Medulla oblongata (tissue), 1 donor: ENCODE measurements around the gene MYCBPAP.
A peak's percentile ranks its signal among the peaks of the same experiment; 100 is the strongest.
"Not testable (repeated sequence)": the region's sequence is repeated elsewhere in the genome, so short reads cannot be mapped to it uniquely, and the experiment has no call there.

ENCODE experiments used
- DNase-seq: peaks from one replicate; pipeline ENCODE4 v3.0.0-alpha.2; 2015; ENCODE audit errors: extremely low spot score

The MYCBPAP gene

DNA sequence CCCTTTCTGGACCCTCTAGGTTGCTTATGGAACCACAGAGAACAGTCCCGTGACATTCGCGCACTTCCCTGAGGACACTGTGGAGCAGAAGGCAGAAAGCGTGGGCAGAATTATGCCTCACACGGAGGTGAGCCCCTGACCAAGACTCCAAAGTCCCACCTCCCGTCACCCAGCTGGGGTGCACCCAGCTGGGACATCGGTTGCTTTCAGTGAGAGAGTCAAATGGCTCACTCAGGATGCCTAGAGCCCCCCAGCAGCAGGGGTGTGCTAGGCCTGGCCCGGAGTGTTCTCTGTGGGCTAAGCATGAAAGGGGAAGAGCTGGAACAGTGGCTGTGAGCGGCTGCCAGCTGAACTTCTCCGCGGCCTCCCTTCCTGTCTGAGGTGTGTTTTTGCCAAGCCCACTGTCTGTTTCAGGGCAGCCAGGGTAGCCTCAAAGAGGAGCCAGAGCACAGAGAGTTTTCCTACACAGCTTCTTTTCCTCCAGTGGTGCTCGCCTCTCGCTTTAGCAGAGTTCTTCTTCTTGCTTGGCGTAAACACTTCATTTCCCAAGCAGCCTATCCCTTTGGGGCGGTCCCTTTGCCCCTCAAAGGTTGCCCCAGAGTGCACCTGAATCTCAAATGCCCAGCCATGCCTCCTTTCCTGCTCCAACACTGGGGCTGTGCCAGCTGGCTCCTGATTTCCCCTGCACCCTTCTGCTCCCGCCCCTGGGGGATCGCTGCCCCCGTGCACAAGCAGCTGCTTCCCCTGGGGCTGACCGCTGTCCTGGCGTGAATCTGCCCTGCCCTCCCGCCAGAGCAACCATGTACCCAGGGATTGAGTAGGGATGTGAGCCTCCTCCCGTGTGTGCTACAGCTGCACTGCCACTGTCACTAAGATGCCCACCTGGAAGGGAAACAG is 37.0 kb upstream of the MYCBPAP start:
- DNase-seq: no peak

DNA sequence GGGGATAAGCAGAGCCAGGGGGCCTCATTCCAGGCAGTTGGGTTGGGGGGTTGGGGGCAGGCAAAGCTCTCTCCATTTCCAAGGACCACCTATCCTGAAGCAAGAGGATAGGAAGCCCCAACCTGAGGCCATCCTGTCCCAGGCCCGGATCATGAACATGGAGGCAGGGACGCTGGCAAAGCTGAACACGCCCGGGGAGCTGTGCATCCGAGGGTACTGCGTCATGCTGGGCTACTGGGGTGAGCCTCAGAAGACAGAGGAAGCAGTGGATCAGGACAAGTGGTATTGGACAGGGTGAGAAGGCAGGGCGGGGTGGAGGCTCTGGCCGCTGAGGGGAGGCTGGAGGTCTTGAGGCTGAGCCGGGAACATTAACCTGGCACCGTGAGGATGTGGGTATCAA is 36.0 kb upstream of the MYCBPAP start:
- DNase-seq: no peak

DNA sequence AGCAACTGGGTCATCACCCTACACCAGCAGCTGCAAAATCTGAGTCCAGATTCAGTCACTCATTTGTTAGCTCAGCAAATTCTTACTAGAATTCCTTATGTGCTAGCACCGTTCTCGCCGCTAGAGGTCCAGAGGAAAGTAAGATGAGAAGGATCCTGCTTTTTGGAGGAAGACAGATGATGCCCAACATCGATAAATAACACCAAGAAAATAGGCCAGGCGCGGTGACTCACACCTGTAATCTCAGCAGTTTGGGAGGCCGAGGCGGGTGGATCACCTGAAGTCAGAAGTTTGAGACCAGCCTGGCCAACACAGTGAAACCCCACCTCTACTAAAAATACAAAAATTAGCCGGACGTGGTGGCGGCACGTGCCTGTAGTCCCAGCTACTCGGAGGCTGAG is 35.5 kb upstream of the MYCBPAP start:
- not testable (repeated sequence) for DNase-seq

DNA sequence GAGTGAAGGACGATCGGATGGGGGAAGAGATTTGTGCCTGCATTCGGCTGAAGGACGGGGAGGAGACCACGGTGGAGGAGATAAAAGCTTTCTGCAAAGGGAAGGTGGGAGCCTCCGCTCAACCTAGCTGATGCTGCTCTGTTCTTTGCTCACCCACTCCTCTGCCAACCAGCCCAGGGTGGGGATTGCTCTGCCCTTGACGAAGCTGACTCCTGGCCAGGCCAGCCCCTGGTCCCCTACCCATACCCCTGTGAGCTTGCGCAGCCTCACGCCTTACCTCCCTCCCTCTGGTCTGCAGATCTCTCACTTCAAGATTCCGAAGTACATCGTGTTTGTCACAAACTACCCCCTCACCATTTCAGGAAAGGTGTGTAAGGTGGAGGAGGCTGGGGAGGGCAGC is 34.3 kb upstream of the MYCBPAP start:
- DNase-seq: no peak

- no peak for DNase-seq
These were observed 33.7 kb upstream of the MYCBPAP start for GRCh38 chr17:50474523-50474922.

DNA sequence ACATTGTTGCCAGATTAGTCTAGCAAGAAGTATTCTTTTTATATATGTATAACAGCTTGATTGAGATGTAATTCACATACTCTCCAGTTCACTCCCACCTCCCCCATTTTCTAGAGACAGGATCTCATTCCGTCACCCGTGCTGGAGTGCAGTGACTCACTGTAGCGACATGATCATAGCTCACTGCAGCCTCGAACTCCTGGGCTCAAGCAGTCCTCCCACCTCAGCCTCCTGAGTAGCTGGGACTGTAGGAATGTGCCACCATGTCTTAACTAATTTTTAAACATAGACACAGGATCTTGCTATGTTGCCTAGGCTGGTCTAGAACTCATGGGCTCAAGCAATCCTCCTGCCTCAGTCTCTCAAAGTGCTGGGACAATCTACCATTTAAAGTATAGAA is 32.9 kb upstream of the MYCBPAP start:
- DNase-seq: no peak

- DNase-seq: not testable (repeated sequence)
These were observed 32.3 kb upstream of the MYCBPAP start for GRCh38 chr17:50475775-50476544.

DNA sequence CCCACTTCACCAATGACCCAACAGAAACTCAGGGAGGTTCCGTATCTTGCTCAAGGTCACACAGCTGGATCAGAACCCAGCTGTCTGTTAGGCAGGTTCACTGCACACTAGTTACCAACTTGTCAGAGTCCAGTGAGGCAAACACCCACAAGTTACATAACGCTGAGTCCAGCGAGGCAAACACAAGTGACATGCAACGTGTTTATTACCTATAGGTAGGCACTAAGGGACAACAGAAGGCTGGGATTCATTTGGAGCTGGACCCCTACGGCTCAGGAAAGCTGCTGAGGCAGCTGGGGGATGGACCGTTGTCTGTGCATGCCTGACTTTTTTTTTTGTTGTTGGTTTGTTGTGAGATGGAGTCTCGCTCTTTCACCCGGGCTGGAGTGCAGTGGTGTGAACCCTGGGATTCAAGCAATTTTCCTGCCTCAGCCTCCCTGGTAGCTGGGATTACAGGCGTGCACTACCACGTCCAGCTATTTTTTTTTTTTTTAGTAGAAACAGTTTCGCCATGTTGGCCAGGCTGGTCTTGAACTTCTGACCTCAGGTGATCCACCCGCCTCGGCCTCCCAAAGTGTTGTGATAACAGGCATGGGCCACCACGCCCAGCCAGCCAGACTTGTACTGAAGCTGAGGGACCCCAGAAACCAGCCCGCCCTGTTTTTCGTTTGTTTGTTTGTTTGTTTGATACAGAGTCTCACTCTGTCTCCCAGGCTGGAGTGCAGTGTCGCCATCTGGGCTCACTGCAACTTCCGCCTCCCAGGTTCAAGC is 31.5 kb upstream of the MYCBPAP start:
- no peak for DNase-seq

DNA sequence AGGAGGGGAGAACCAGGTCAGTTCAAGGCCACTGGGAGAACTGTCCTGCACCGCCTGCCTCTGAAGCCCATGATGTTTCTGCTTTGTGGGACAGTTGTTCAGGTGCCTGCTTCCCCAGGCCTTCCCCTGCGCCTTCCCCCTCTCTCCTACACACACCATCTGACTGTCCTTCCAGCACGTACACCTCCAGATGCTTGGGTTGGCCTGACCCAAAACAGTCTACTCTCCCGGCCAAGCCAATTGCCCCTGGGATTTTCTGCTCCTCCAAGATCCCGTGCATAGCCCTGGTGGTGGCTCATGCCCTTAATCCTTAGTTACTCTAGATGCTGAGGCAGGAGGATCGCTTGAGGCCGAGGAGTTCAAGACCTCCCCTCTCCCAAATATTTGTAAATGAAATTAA is 30.3 kb upstream of the MYCBPAP start:
- no peak for DNase-seq

DNA sequence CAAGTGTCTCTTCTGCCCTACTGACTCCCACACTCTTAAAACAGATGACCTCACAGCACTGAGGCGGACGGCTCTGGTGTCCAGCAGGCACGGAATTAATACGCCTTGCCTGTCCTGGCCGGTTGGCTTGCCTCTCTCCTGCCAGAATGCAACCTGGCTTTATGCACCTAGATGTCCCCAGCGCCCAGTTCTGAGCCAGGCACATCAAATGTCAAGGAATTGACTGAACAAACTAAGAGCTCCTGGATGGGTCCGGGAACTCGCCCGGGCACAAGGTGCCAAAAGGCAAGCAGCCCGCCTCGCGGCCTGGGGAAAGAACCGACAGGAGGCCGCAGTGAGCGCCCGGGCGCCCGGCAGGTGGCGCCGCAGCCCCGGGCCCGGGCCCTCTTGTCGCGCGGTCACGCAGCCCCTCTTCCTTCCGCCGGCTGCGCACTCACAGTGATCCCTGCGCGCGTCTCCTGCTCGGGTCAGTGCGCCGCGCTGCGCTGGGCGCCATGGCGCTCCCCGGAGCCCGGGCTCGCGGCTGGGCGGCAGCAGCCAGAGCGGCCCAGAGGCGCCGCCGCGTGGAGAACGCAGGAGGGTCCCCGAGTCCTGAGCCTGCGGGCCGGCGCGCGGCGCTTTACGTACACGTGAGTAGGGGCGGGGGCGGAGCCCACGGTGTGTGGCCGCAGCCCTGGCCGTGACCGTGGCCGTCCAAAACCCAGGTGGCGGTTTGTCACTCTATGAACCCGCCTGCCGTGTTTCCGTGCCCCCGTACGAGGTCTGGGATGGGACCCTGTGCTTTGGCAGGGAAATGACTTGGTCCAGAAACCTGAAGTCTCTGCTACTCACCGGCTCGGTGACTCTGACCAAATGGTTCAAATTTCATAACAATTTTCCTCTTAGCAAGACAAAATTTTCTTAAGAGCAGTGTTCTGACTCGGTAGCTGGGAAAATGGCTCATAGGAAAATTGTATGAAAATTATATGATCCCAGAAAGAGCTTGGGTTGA is 29.6 kb upstream of the MYCBPAP start, which contains the start of gene RSAD1:
TSS of gene RSAD1 (plus strand) at position 470 of the 991 bp plus-strand sequence. CDS start at position 495, 25 bp downstream.
- DNase-seq: peak; percentile 85

DNA sequence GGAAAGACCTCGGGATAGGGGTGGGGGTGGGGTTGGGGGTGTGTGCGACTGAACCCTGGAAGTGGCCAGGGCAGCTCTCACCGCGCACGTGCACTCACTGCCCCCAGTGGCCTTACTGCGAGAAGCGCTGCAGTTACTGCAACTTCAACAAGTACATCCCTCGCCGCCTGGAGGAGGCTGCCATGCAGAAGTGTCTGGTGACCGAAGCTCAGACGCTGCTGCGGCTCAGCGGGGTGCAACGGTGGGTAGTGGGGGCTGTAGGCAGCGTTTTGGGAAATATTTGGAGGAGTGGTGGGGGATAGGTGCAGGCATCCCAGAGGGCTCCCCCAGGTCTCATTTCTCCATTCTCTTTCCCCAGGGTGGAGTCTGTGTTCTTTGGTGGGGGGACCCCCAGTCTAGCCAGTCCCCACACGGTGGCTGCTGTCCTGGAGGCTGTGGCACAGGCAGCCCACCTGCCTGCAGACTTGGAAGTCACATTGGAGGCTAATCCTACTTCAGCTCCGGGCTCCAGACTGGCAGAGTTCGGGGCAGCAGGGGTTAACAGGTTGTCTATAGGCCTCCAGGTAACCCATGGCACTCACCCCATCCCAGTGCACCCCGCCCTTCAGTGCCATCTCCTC is 28.6 kb upstream of the MYCBPAP start:
- peak; percentile 60 for DNase-seq

DNA sequence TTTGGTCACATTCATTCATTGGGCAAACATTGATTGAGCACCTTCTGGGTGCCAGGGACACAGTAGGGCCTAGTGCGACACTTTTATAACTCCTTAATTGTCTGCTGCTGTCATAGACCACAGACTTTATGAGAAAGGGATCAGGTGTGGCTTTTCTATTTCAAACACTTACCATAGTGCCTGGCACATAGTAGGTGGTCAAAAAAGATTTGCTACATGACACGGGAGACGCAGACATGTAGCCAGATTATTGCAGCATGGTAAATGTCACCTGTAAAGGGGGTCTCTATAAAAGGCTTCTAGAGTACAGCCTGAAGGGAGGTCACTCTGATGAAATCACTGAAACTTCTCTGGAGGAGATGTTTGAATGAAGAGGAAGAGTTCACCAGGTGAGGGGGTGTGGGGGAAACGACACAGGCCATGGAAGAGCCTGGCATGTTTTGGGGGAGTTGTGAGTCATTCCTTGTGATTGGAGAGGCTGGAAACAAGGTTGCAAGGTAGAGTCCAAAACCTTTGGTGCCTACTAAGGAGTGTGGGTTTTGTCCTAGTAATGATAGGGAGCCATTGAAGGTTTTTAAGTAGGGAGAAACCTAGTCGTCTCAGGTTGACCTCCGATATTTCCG is 28.0 kb upstream of the MYCBPAP start:
- no peak for DNase-seq

- no peak for DNase-seq
These were observed 27.3 kb upstream of the MYCBPAP start for GRCh38 chr17:50480854-50481490.

DNA sequence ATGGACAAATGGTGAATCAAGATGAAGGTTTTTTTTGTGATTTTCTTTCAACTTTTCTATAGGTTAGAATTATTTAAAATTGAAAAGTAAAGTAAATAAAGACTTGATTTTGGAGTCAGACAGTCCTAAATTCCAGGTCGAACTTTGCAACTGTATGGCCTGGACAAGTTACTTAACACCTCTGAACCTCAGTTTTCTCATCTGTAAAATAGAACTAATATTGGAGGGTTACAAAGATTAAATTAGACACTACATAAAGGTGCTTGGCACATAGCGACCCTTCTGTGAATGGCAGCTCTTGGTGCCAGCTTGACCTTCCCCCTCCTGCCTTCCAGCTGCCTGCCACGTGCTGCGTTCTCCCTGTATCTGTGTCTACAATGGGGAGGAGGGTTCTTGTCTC is 26.6 kb upstream of the MYCBPAP start:
- no peak for DNase-seq

GRCh38 chr17:50482110-50482509 is 26.1 kb upstream of the MYCBPAP start:
- DNase-seq: no peak

- DNase-seq: peak; percentile 98
These were observed 25.7 kb upstream of the MYCBPAP start for GRCh38 chr17:50482516-50482915.

DNA sequence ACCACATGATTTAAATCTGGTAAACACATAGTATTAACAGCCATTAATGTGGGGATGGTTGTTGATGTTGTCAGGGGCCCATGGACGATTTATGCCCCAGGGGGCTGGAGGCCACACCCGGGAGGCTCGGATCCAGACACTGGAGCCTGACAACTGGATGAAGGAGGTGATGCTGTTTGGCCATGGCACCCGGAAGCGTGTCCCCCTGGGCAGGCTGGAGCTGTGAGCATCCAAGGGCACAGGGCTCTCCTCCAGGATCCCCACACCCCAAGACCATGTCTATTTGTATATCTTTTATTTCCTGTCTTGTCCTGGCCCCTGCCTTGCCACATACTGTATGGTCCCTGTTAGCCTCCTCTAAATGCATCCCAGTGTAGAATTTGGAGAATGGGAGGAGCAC is 25.0 kb upstream of the MYCBPAP start:
- no peak for DNase-seq

- DNase-seq: no peak
These were observed 23.7 kb upstream of the MYCBPAP start for GRCh38 chr17:50484386-50485155.
